IPS-NIHi7 (cell line): Measurements from ENCODE around the gene MYLK.
"Not testable (repeated sequence)": the region's sequence is repeated elsewhere in the genome, so short reads cannot be mapped to it uniquely, and the experiment has no call there.

Experiments
- DNase-seq: peaks from one replicate; pipeline ENCODE4 v3.0.0; 2012; ENCODE audit warnings: mixed read lengths; ENCODE audit errors: extremely low spot score

The MYLK gene

DNA sequence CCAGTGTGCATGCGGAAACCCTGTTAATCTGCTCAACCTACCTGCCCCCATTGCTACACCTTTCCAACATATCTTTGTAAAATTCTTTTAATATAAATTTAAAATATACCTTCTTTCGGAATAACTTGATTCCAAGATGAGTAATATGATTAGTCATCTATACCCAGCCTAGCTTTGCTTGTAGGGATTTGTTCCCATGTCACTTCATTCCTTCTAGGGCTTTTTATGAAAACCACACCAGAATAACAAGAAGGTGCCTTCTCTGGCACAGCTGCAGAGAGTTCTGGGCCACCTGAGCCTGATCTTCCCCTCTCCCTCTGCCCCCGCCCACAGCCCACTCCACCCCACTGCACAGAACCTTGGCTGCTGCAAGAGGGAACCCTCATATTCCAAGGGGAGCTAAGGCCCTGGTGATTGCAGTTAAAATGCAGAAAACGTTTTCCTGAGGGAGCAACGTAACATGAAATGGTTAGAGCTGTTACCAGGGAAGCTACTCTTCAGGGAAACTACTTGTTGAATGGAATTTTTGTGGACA is 260.7 kb downstream of the MYLK start:
- no peak for DNase-seq

DNA sequence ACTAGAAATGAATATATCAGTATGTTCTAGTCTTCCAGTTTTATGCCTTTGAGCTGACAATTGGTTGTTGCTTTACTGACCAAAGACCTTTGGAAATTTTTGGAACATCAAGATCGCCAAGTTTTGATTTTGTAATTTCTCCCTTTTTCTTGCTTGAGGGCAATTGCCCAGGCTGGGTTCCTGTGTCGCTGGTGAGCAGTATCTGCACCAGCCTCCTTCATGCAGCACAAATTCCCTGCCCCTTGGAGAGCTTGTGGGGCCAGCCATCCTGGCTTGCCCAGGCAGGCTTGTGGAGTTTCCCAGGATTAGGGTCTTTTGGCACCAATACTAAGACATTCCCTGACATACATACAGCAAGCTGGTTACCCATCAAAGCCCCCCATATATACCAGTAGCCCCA is 261.4 kb downstream of the MYLK start:
- no peak for DNase-seq

GRCh38 chr3:123621850-123622189 is 262.3 kb downstream of the MYLK start:
- DNase-seq: no peak

- DNase-seq: no peak
Measured at GRCh38 chr3:123621186-123621849, 262.8 kb downstream of the MYLK start.

DNA sequence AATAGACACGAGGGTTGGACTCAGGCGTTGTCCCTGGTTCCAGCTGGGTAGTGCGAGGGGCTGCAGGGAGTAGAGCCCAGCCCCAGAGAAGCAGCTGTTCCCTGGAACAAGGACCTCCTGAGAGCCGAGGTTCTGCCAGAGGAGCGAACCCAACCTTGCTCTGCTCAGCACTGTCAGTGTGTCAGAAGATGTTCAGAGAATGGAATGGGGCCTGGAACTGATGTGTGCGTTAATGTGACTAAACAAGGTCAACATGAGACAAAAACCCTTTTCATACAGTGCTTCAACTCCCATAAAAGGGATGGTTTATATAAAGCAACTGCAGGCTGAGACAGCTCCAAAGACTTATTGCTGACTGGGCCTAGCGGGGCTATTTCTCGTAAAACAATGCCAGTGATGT is 263.8 kb downstream of the MYLK start:
- DNase-seq: no peak

- DNase-seq: no peak
Measured at GRCh38 chr3:123618768-123619484, 265.2 kb downstream of the MYLK start.

DNA sequence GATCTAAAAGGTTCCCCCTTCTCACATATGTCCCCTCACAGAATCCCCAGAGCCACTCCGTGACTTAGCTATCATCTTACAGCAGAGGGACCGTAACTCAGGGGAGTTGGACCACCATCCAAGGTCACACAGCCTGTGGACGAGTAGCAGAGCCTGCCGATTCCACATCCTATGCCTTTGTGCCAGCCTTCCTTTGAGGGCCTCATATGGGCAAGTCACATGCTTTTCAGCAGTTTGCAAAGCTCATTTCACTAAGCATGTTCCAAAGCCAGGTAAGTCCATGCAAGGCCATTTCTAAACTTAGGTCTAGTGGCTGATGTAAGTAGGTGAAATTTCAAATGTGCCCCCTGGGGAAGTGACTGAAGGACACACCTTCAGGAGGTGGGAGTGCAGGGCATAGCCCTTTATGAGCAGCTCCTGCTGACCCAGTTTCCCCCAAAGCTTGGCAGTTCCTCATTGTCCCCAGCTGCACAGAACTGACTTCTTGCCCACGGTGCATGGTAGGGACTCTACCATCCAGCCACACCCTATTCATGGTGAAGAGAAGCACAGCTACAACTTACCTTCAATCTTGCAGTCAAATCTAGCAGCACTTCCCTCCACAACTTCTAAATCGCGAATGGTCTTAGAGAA is 265.9 kb downstream of the MYLK start:
- DNase-seq: no peak

GRCh38 chr3:123616593-123616992 is 267.5 kb downstream of the MYLK start:
- DNase-seq: no peak

DNA sequence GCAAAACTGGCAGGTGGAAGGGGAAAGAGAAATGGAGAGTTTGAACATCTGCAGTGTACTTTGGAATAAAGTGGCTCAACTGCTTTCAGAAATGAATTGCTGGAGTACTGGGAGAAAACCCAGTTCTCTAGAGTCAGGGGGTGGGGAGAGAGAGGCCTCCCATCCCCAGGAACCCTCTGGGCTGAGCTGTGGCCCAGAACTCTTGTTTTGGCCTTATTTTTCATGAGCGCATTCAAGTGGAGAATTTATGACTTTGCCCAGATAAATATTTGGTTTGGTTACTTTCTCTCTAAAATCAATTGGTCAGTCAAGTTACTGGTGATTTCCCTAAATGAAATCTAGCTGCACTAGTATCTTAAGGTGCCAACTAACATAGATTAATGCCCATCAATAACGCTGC is 270.6 kb downstream of the MYLK start:
- no peak for DNase-seq

- DNase-seq: not testable (repeated sequence)
Measured at GRCh38 chr3:123611674-123612073, 272.5 kb downstream of the MYLK start.

DNA sequence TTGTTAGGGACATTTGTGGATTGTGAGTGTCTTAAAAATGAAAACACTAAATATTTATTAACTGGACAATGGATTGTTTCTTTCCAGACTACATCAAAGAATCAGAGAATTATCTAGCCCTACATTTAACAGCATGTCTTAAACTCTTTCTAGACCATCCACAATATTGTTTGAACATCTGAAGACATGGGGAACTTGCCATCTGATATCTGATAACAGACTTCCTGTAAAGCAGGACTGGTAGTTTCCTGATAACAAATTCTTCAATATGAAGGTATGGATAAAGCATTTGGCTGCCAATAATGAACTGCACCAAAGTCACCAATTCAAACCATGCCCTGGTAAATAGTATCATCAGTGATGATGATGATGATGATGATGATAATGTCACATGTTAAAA is 273.1 kb downstream of the MYLK start:
- no peak for DNase-seq

GRCh38 chr3:123610331-123610730 is 273.8 kb downstream of the MYLK start:
- no peak for DNase-seq

DNA sequence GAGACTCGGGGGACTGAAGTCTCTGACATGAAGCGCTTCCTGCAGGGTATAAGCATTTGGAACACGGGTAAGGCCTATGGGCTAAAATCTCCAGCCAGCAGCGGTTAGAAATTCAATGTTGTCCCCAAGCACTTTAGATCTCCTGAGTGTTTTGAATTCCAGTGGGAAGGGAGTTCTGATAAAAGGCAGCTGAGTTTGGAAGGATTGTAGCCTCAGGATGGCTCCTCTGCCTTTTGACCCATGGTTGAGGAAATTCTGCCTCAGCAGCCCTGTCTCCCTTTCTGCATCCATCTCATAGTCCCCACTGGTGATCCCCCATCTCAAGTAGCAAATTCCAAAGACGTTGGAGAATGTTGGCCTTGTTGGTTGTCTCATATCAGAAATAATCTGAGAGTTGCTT is 275.1 kb downstream of the MYLK start:
- DNase-seq: no peak

DNA sequence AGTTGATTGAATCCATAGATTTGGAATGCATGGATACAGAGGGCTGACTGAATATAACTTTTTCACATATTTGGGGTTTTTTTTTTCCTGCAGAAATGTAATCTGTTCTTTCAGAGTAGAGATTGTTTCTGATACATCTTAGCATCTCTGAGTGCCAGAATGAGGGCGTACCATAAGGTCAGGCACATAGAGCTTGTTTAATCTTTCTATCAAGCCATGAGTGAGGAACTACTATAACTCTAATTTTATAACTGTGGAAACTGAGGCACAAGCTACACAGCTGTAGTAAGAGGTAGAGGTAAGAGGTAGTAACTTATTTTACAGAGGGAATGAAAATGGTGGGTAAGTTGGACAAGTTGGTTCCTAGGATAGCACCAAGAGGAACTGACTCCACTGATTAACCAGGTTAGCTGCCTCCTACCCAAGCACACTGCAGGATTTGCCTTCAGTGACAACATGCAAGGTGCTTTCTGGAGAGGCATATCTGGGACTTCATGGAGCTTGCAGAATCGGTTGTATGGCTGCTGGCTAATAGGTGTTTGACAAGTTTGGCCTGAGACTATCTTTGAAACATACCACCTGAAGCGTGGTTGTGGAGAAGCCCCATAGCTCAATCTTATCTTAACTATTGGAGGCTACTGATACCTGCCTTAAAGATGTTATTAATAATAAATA is 275.7 kb downstream of the MYLK start:
- DNase-seq: no peak

DNA sequence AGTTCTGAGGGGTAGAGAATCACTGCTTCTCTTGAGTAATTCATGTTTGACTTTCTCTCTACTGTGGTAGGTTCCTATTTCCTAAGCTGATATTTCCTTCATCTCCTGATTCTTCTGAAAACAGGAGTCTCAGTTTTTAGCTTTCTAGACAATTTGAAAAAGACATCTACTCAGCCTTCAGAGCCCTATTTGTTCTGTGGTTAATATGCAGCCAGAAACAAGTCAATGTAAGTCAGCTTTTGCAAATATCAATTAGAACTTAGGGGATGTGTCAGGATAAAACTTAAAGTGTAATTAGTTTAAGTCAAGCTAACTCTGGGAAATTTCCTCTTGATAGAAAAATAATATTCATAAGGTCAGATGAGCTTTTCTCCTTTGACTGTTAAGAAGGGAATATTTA is 277.6 kb downstream of the MYLK start:
- DNase-seq: no peak

DNA sequence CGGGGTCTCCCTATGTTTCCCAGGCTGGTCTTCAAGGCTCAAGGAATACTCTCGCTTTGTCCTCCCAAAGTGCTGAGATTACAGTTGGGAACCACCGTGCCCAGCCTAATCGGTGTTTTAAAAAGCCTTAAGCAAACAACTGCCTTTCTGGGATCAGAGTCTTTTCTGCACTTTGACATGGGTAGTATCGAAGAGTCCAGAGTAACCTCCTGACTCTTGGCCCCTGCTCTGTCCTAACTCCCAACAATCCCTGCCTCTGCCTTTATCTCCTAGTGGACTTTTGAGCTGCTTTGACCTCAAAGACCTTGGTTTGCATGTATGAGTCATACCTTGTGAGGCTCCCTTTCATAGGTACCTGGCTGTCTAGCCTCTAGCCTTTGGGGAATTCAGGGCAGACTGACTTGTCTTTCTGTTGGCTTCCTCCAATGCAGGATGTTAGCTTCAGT is 278.3 kb downstream of the MYLK start:
- DNase-seq: peak; percentile 71

GRCh38 chr3:123603153-123603552 is 281.0 kb downstream of the MYLK start:
- DNase-seq: not testable (repeated sequence)

DNA sequence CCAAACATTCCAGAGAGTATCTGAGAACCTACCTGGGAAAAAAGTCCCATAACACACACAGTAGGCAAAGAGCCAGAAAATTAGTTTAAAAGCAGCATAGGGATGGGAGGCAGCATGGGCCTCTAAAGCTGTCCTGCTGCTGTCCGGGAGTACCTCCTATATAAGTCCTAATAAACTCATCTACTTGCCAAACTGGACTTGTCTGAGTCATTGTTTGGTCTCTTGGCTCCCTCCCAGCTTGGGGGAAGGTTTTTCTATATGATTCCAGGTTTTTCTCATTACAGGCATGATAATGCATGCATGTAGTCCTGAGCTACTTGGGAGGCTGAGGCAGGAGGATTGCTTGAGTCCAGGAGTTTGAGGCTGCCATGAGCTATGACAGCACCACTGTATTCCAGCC is 281.8 kb downstream of the MYLK start:
- DNase-seq: no peak

DNA sequence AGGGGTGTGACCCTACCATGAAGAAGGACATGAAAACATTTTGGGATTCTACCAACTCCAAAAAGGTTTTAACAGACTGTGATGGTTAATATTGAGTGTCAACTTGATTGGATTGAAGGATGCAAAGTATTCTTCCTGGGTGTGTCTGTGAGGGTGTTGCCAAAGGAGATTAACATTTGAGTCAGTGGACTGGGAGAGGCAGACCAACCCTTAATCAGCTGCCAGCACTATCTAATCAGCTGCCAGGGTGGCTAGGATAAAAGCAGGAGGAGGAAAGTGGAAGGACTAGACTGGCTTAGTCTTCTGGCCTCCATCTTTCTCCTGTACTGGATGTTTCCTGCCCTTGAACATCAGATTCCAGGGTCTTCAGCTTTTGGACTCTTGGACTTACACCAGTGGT is 283.3 kb downstream of the MYLK start:
- DNase-seq: not testable (repeated sequence)

GRCh38 chr3:123597561-123597960 is 286.6 kb downstream of the MYLK start:
- DNase-seq: no peak

GRCh38 chr3:123595396-123596180 is 288.5 kb downstream of the MYLK start:
- DNase-seq: no peak

- no peak for DNase-seq
Measured at GRCh38 chr3:123593381-123593780, 290.8 kb downstream of the MYLK start.
